HepG2 (cell line): ENCODE results near the gene TMEM120A. TPM values are rescaled to one million over a fixed set of nuclear protein-coding genes. Genes with fewer than 3 reads are reported as not detected.

Experiments used
- BORCS8-MEF2B ChIP-seq: sonication (generic); formaldehyde crosslinking; IDR thresholded peaks from 2 replicates; pipeline ENCODE4 v1.8.0; 2022; ENCODE audit warnings: mild to moderate bottlenecking, missing genetic modification reagents
- CCDC6 ChIP-seq: sonication (generic); formaldehyde crosslinking; IDR thresholded peaks from 2 replicates; pipeline ENCODE4 v1.8.1; 2022; ENCODE audit warnings: mild to moderate bottlenecking, missing genetic modification reagents, moderate library complexity
- CHCHD3 ChIP-seq: sonication (generic); formaldehyde crosslinking; IDR thresholded peaks from 2 replicates; pipeline ENCODE4 v1.8.0; 2022; ENCODE audit warnings: mild to moderate bottlenecking, missing genetic modification reagents, moderate library complexity
- EHMT2 ChIP-seq: fragments of 200-600 bp; sonication (generic); IDR thresholded peaks from 2 replicates; pipeline ENCODE4 v1.7.0; 2017; ENCODE audit warnings: antibody characterized with exemption, low read depth, low read length, borderline replicate concordance
- HMGXB4 ChIP-seq, 2 experiments: sonication (generic) in 1 of 2; formaldehyde crosslinking in 1 of 2; IDR thresholded peaks; 2 replicates each; pipeline versions ENCODE4 v1.4.0 to v1.6.1; 2018 to 2020; ENCODE audit warnings: missing genetic modification reagents in 2 of 2, borderline replicate concordance in 1 of 2, low read depth in 1 of 2, mild to moderate bottlenecking in 1 of 2, missing biosample characterization in 1 of 2
- HOXA7 ChIP-seq: sonication (generic); formaldehyde crosslinking; IDR thresholded peaks from 2 replicates; pipeline ENCODE4 v1.8.1; 2022; ENCODE audit warnings: mild to moderate bottlenecking, missing genetic modification reagents, moderate library complexity
- KMT2B ChIP-seq: IDR thresholded peaks from 2 replicates; pipeline ENCODE4 v1.6.1; 2016; ENCODE audit warnings: missing genetic modification reagents, missing compliant biosample characterization
- PHF21A ChIP-seq: sonication (generic); formaldehyde crosslinking; IDR thresholded peaks from 2 replicates; pipeline ENCODE4 v1.5.0; 2020; ENCODE audit warnings: mild to moderate bottlenecking, missing genetic modification reagents
- PTBP1 ChIP-seq: fragments of 200-400 bp; formaldehyde crosslinking; IDR thresholded peaks from 2 replicates; pipeline ENCODE4 v1.6.1; 2018; ENCODE audit warnings: low read length, low read depth; ENCODE audit not compliant: poor library complexity, severe bottlenecking
- TMF1 ChIP-seq: sonication (generic); formaldehyde crosslinking; IDR thresholded peaks from 2 replicates; pipeline ENCODE4 v1.8.1; 2022; ENCODE audit warnings: low read depth, missing genetic modification reagents
- ZNF235 ChIP-seq: sonication (generic); formaldehyde crosslinking; IDR thresholded peaks from 2 replicates; pipeline ENCODE4 v1.8.1; 2023; ENCODE audit warnings: mild to moderate bottlenecking, missing genetic modification reagents, borderline replicate concordance
- ZNF296 ChIP-seq: sonication (generic); formaldehyde crosslinking; conservative IDR thresholded peaks from 2 replicates; pipeline ENCODE4 v1.5.0; 2020; ENCODE audit warnings: mild to moderate bottlenecking, missing genetic modification reagents
- ZNF44 ChIP-seq: sonication (generic); formaldehyde crosslinking; IDR thresholded peaks from 2 replicates; pipeline ENCODE4 v1.5.1; 2020; ENCODE audit warnings: mild to moderate bottlenecking, missing genetic modification reagents
- ZNF792 ChIP-seq: IDR thresholded peaks from 2 replicates; pipeline ENCODE4 v1.6.1; 2016
- ZSCAN5A ChIP-seq: sonication (generic); formaldehyde crosslinking; IDR thresholded peaks from 2 replicates; pipeline ENCODE4 v1.8.0; 2022; ENCODE audit warnings: mild to moderate bottlenecking, missing genetic modification reagents, borderline replicate concordance
- polyA plus RNA-seq, 8 experiments: library from polyadenylated mRNA; depleted of rRNA in 3 of 8; stranded (reverse) in 7 of 8; unstranded in 1 of 8; fragments of >200 nt; fragmentation: Illumina TruSeq in 4 of 8; extraction: Trizol in 4 of 8; gene quantifications; 2 replicates each; pipeline versions ENCODE4 v1.2.1 to v1.2.3, GENCODE V29; 2011 to 2016; ENCODE audit warnings: low read depth in 4 of 8, missing spikeins in 1 of 8, mixed read lengths in 1 of 8; ENCODE audit not compliant: insufficient read depth in 1 of 8
- total RNA-seq, 5 experiments: library from RNA; depleted of rRNA; stranded (reverse); fragments of >200 nt; fragmentation: Illumina TruSeq; extraction: Trizol; gene quantifications; 2 replicates each; pipeline ENCODE4 v1.2.3, GENCODE V29; 2016; ENCODE audit warnings: low read depth in 1 of 5
- TF ChIP-seq, protein P1 (sequence below): sonication (generic); formaldehyde crosslinking; IDR thresholded peaks from 2 replicates; pipeline ENCODE4 v1.5.1; 2020; ENCODE audit warnings: mild to moderate bottlenecking, moderate library complexity, missing genetic modification reagents

TMEM120A gene
- total and polyA plus RNA-seq, 2 of the 13 experiments (the other 11 are each of a cell fraction or from before 2014, with no cell fraction given): 40.3 to 102 TPM

GRCh38 chr7:75962607-75963380 lies 31.6 kb downstream of the TMEM120A start (continued):
- TF ChIP-seq PTBP1: no peak
- no peak for TF ChIP-seq HMGXB4 (CRISPR knock-in tag; IDR thresholded peaks at IDR 0.05; ENCODE audit: borderline replicate concordance in 1 of 2, low read depth in 1 of 2)
- no peak for TF ChIP-seq HOXA7 (CRISPR knock-in tag)
- TF ChIP-seq, protein P1, sequence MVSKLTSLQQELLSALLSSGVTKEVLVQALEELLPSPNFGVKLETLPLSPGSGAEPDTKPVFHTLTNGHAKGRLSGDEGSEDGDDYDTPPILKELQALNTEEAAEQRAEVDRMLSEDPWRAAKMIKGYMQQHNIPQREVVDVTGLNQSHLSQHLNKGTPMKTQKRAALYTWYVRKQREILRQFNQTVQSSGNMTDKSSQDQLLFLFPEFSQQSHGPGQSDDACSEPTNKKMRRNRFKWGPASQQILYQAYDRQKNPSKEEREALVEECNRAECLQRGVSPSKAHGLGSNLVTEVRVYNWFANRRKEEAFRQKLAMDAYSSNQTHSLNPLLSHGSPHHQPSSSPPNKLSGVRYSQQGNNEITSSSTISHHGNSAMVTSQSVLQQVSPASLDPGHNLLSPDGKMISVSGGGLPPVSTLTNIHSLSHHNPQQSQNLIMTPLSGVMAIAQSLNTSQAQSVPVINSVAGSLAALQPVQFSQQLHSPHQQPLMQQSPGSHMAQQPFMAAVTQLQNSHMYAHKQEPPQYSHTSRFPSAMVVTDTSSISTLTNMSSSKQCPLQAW: peak; percentile 45; the same call in 1 of the 2 replicates
- TF ChIP-seq EHMT2: no peak
- TF ChIP-seq ZNF44 (CRISPR knock-in tag): no peak
- peak; percentile 44; the same call in 1 of the 2 replicates for TF ChIP-seq BORCS8-MEF2B
- no peak for TF ChIP-seq KMT2B (CRISPR knock-in tag)
- TF ChIP-seq TMF1 (CRISPR knock-in tag): no peak
- TF ChIP-seq ZNF235 (CRISPR knock-in tag): no peak
- peak; percentile 87 for TF ChIP-seq PHF21A (CRISPR knock-in tag)
- 0 out of 2 replicates have a peak, but pooled peaks have one; percentile 26 for TF ChIP-seq CCDC6
- TF ChIP-seq ZNF296 (CRISPR knock-in tag): no peak
- no peak for TF ChIP-seq CHCHD3
- TF ChIP-seq ZNF792 (CRISPR knock-in tag): no peak
- no peak; the same call in 1 of the 2 replicates for TF ChIP-seq ZSCAN5A (CRISPR knock-in tag)
